PC-3 (cell line): Measurements from ENCODE around the gene DGKZ. TPM values are rescaled to one million over a fixed set of nuclear protein-coding genes. Genes with fewer than 3 reads are reported as not detected.
"Not testable (repeated sequence)": the region's sequence is repeated elsewhere in the genome, so short reads cannot be mapped to it uniquely, and the experiment has no call there.

ENCODE experiments used
- ATAC-seq: fragments of 200-7000 bp; cut with Tn5 transposase; 2 replicates; pipeline ENCODE4 v1.9.1; 2020; ENCODE audit warnings: mild to moderate bottlenecking, moderate library complexity
- BruUV-seq: library from RNA; stranded (reverse); fragments of 400-500 nt; replicated peaks from 2 replicates; lab custom pipeline; 2021; lab: Mats Ljungman, UMichigan
- CTCF ChIA-PET: fragments of 300-600 bp; sonication (Branson Sonifier 250); formaldehyde crosslinking; loops from one replicate; lab custom pipeline; 2022; ENCODE audit warnings: antibody characterized with exemption; lab: Charles Lee
- POLR2A ChIA-PET: fragments of 300-600 bp; sonication (Branson Sonifier 250); formaldehyde crosslinking; loops from one replicate; lab custom pipeline; 2022; ENCODE audit warnings: antibody characterized with exemption; ENCODE audit not compliant: unreplicated experiment; lab: Charles Lee
- DNase-seq: peaks from one replicate; pipeline ENCODE4 v3.0.0-alpha.2; 2015
- H2AFZ ChIP-seq: fragments of 300-600 bp; sonication (generic); 2 replicates; pipeline ENCODE4 v1.6.0; 2016; ENCODE audit warnings: antibody characterized with exemption, low read length
- H3F3A ChIP-seq: fragments of 300-600 bp; sonication (generic); one replicate; pipeline ENCODE4 v1.6.0; 2017; ENCODE audit warnings: antibody characterized with exemption, low read length, control low read depth, mild to moderate bottlenecking; ENCODE audit not compliant: unreplicated experiment
- H3K27ac ChIP-seq: fragments of 300-600 bp; sonication (generic); 2 replicates; pipeline ENCODE4 v1.5.1; 2016; ENCODE audit warnings: mild to moderate bottlenecking, low read length
- H3K27me3 ChIP-seq: fragments of 300-600 bp; sonication (generic); 2 replicates; pipeline ENCODE4 v1.6.1; 2016; ENCODE audit warnings: low read length, mixed read lengths
- H3K36me3 ChIP-seq: fragments of 300-600 bp; sonication (generic); 2 replicates; pipeline ENCODE4 v1.6.1; 2016; ENCODE audit warnings: low read depth, mixed run types, low read length, mixed read lengths
- H3K4me1 ChIP-seq: fragments of 300-600 bp; sonication (generic); 2 replicates; pipeline ENCODE4 v1.5.1; 2016; ENCODE audit warnings: low read length; ENCODE audit not compliant: insufficient read depth
- H3K4me2 ChIP-seq: fragments of 300-600 bp; sonication (generic); 2 replicates; pipeline ENCODE4 v1.6.0; 2016; ENCODE audit warnings: low read length
- H3K4me3 ChIP-seq: fragments of 300-600 bp; sonication (generic); 2 replicates; pipeline ENCODE4 v1.5.1; 2016; ENCODE audit warnings: mild to moderate bottlenecking, low read length, mixed read lengths
- H3K79me2 ChIP-seq: fragments of 300-600 bp; sonication (generic); 2 replicates; pipeline ENCODE4 v1.6.1; 2017; ENCODE audit warnings: low read length, mixed read lengths
- H3K9ac ChIP-seq: fragments of 300-600 bp; sonication (generic); 2 replicates; pipeline ENCODE4 v1.6.0; 2016; ENCODE audit warnings: mild to moderate bottlenecking, low read length
- H3K9me2 ChIP-seq: fragments of 300-600 bp; sonication (generic); replicated peaks from 2 replicates; pipeline ENCODE4 v1.6.1; 2016; ENCODE audit warnings: mixed run types, low read length, mixed read lengths
- H3K9me3 ChIP-seq: fragments of 300-600 bp; sonication (generic); 2 replicates; pipeline ENCODE4 v1.6.1; 2016; ENCODE audit warnings: low read length, mixed read lengths
- H4K20me1 ChIP-seq: fragments of 300-600 bp; sonication (generic); 2 replicates; pipeline ENCODE4 v1.6.1; 2016; ENCODE audit warnings: low read length, mixed read lengths
- EZH2 ChIP-seq: fragments of 300-600 bp; sonication (generic); IDR thresholded peaks from one replicate; pipeline ENCODE4 v1.6.1; 2017; ENCODE audit warnings: antibody characterized with exemption, mild to moderate bottlenecking, low read length; ENCODE audit not compliant: unreplicated experiment
- EZH2phosphoT487 ChIP-seq: fragments of 300-600 bp; sonication (generic); IDR thresholded peaks from 2 replicates; pipeline ENCODE4 v1.6.1; 2018; ENCODE audit warnings: mild to moderate bottlenecking, antibody characterized with exemption, low read length, borderline replicate concordance
- intact Hi-C: fragments of 100-400 bp; cut with micrococcal nuclease; formaldehyde crosslinking; loops from 2 replicates; pipeline ENCODE4 v1.9.0; 2023
- total RNA-seq: library from RNA; depleted of rRNA; stranded (reverse); fragments of >200 nt; gene quantifications from 2 replicates; pipeline ENCODE4 v1.2.3, GENCODE V29; 2014
- TF ChIP-seq, protein P1 (sequence below): fragments of 300-600 bp; sonication (generic); conservative IDR thresholded peaks from 2 replicates; pipeline ENCODE4 v1.5.1; 2017; ENCODE audit warnings: antibody characterized with exemption, low read depth, mild to moderate bottlenecking, low read length

Gene DGKZ
- total RNA-seq, 1 experiment from 2014 or later: 70.2 TPM

DNA sequence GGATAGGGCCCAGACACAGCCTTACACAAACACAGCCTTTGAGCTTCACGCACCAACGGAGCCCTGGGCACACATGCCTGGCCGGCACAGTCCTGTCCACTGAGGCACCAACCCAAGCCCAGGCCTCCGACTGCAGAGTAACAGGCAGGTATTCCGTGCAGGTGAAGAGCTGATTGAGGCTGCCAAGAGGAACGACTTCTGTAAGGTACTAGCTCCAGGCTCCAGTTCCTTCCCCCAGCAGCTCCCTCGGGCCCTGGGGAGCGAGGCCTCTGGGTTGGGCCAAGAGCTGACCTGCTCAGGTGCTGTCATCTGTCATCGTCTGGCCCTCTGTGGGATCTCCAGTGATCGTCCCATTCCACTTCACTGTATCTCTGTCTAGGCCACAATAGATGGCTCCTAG is 31.0 kb downstream of the DGKZ start:
- TF ChIP-seq, protein P1, sequence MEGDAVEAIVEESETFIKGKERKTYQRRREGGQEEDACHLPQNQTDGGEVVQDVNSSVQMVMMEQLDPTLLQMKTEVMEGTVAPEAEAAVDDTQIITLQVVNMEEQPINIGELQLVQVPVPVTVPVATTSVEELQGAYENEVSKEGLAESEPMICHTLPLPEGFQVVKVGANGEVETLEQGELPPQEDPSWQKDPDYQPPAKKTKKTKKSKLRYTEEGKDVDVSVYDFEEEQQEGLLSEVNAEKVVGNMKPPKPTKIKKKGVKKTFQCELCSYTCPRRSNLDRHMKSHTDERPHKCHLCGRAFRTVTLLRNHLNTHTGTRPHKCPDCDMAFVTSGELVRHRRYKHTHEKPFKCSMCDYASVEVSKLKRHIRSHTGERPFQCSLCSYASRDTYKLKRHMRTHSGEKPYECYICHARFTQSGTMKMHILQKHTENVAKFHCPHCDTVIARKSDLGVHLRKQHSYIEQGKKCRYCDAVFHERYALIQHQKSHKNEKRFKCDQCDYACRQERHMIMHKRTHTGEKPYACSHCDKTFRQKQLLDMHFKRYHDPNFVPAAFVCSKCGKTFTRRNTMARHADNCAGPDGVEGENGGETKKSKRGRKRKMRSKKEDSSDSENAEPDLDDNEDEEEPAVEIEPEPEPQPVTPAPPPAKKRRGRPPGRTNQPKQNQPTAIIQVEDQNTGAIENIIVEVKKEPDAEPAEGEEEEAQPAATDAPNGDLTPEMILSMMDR: no peak
- TF ChIP-seq EZH2phosphoT487 (no peak), EZH2 (no peak)
- H3K36me3 ChIP-seq: no peaks in the 10 kb centered on the region; the same call in none of the 2 replicates
- H3K4me3 ChIP-seq: no peak overlapping the region
- H3K4me2 ChIP-seq: no peak overlapping the region
- intact Hi-C loops: no loop called here
- no peak for ATAC-seq
- H3K79me2 ChIP-seq: no peaks in the 10 kb centered on the region
- DNase-seq: no peak
- H2AFZ ChIP-seq: no peak overlapping the region
- peaks cover 5% of the 10 kb centered on the region; the same call in 1 of the 2 replicates for H3K4me1 ChIP-seq
- H3K9me2 ChIP-seq: no peaks in the 10 kb centered on the region
- no peaks in the 10 kb centered on the region for H3F3A ChIP-seq
- no peak overlapping the region for H3K9ac ChIP-seq
- BruUV-seq: no TSS peak
- H3K9me3 ChIP-seq: no peaks in the 10 kb centered on the region
- ChIA-PET CTCF (no interaction called here), POLR2A (no interaction called here)
- no peaks in the 10 kb centered on the region for H3K27me3 ChIP-seq
- no peak overlapping the region for H3K27ac ChIP-seq
- H4K20me1 ChIP-seq: no peaks in the 10 kb centered on the region

DNA sequence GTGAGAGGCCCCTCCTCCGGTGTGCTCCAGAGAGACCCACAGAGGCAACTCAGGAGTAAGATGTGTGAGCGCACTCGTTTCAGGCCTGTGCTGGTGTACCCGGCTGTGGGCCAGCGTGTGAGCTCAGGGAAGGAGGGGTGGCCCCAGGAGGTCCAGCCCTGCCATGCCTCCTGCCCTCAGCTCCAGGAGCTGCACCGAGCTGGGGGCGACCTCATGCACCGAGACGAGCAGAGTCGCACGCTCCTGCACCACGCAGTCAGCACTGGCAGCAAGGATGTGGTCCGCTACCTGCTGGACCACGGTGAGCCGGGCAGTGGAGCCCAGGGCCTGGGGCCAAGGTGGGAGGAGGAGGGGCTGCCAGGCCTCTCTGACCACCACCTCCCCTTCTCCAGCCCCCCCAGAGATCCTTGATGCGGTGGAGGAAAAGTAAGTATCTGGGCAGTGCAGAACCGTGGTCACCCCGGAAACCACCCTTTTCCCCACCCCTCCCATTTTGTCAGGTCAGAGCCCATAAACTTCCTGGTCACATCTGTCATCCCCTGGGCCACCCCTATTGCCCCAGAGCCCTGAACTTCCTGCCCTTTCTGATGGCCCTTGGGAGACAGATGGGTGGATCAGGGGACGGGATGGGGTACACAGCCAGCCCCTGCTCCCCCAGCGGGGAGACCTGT is 31.7 kb downstream of the DGKZ start:
- Histone ChIP-seq H3K9me3 (no peaks in the 10 kb centered on the region), H3K79me2 (no peaks in the 10 kb centered on the region), H3K36me3 (no peaks in the 10 kb centered on the region; the same call in none of the 2 replicates), H3K4me3 (no peak overlapping the region), H3K9ac (no peak overlapping the region), H4K20me1 (no peaks in the 10 kb centered on the region), H3K27me3 (no peaks in the 10 kb centered on the region), H2AFZ (no peak overlapping the region), H3F3A (no peaks in the 10 kb centered on the region), H3K9me2 (no peaks in the 10 kb centered on the region), H3K4me2 (no peak overlapping the region), H3K27ac (no peak overlapping the region), H3K4me1 (peaks cover 5% of the 10 kb centered on the region; the same call in 1 of the 2 replicates)
- intact Hi-C loops: no loop called here
- TF ChIP-seq EZH2phosphoT487 (no peak), EZH2 (no peak)
- TF ChIP-seq, protein P1: no peak
- CTCF ChIA-PET: no interaction called here
- ATAC-seq: no peak
- POLR2A ChIA-PET: no interaction called here
- no peak for DNase-seq
- no TSS peak for BruUV-seq

DNA sequence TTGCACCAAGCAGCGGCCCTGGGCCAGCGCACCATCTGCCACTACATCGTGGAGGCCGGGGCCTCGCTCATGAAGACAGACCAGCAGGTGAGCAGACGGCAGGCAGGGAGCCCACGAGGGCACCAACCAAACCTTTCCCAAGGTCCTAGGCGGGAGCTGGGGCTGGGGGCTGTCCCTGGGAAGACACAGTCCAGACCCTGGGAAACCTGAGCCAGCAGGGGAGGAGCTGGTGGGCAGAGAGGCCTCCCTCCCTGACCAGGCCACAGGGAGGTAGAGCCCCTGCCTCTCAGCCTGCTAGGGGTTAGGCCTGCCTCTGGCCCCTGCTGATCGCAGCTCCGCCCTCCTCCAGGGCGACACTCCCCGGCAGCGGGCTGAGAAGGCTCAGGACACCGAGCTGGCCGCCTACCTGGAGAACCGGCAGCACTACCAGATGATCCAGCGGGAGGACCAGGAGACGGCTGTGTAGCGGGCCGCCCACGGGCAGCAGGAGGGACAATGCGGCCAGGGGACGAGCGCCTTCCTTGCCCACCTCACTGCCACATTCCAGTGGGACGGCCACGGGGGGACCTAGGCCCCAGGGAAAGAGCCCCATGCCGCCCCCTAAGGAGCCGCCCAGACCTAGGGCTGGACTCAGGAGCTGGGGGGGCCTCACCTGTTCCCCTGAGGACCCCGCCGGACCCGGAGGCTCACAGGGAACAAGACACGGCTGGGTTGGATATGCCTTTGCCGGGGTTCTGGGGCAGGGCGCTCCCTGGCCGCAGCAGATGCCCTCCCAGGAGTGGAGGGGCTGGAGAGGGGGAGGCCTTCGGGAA is 32.4 kb downstream of the DGKZ start:
- H3K9me3 ChIP-seq, H3F3A ChIP-seq, H4K20me1 ChIP-seq, H2AFZ ChIP-seq, CTCF ChIA-PET, DNase-seq, H3K9ac ChIP-seq, H3K36me3 ChIP-seq, H3K4me3 ChIP-seq, BruUV-seq, H3K9me2 ChIP-seq, H3K27ac ChIP-seq, H3K4me2 ChIP-seq, H3K4me1 ChIP-seq, POLR2A ChIA-PET, H3K27me3 ChIP-seq, intact Hi-C loops, H3K79me2 ChIP-seq: not testable (repeated sequence)
- peak; percentile 1; the same call in 1 of the 2 replicates for ATAC-seq
